ENCODE measurements around the gene UCK1. TPM values are rescaled to one million over a fixed set of nuclear protein-coding genes. Genes with fewer than 3 reads are reported as not detected.

The UCK1 gene
- total and polyA plus RNA-seq, 11 donors = 16.4 to 45.1 (median 24.9) TPM

DNA sequence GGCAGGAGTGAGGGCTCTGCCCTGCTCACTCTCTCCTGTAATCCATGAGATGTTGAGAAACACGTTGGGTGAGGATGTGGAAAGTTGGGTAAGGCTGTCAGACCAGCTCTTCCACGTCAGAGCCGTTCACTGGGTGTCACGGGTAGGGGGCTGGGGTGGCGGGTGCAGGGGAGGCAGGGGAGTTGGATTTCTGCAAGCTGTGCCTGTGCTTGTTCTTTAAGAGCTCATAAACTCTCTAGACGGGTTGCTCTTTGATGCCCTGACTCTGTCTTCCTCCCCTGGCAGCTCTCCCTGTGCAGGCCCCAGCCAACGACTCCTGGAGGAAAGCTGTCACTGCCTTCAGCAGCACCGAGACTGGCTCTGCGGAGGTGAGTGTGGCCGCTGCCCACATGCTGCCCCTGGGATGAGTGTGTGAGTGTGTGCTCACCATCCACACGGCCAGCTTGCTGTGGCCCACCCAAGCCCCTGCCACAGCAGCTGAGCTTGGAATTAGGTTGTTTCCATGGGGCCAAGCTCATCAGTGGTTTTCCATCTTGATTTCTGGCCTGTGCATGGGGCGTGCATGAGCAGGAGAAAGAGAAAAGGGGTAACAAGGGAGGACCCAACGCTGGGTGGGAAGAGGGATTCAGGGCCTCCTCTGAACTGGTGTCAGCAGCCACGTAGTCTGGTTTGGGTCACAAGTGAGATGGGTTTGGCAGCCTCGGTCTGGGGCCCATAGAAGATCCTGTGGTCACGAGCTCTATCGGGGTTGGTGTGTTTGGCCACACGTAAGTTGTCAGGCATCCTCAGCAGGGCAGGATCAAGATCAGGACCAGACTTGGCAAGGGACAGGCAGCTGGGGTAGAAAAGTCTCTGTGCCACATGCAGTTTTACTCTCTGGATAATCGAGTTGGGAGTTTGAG lies 49.4 kb downstream of the UCK1 start:
- ATAC-seq = peak; percentile 6 to 32 (median 20)
- H3K27me3 ChIP-seq = no peaks in the 10 kb centered on the region
- H3K36me3 ChIP-seq = peaks cover 5 to 100% (median 94%) of the 10 kb centered on the region in 9 donors
- intact Hi-C loops (cut with DNase I) = no loop called here
- no peak overlapping the region for H3K4me3 ChIP-seq
- peak in 1 of 5 donors; percentile 59 for DNase-seq
- WGBS, 4 donors = 63 to 71% (median 67%) methylated on average over 19 of the region's 19 CpGs
- TF ChIP-seq POLR2A (IDR thresholded peaks at IDR 0.05) = no peak
- TF ChIP-seq, protein P1, sequence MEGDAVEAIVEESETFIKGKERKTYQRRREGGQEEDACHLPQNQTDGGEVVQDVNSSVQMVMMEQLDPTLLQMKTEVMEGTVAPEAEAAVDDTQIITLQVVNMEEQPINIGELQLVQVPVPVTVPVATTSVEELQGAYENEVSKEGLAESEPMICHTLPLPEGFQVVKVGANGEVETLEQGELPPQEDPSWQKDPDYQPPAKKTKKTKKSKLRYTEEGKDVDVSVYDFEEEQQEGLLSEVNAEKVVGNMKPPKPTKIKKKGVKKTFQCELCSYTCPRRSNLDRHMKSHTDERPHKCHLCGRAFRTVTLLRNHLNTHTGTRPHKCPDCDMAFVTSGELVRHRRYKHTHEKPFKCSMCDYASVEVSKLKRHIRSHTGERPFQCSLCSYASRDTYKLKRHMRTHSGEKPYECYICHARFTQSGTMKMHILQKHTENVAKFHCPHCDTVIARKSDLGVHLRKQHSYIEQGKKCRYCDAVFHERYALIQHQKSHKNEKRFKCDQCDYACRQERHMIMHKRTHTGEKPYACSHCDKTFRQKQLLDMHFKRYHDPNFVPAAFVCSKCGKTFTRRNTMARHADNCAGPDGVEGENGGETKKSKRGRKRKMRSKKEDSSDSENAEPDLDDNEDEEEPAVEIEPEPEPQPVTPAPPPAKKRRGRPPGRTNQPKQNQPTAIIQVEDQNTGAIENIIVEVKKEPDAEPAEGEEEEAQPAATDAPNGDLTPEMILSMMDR (IDR thresholded peaks at IDR 0.05) = no peak
- H3K4me1 ChIP-seq = peaks cover 0 to 71% (median 34%) of the 10 kb centered on the region in 12 donors
- peak overlapping the region in 9 of 12 donors; percentile 75 to 92 (median 82) for H3K27ac ChIP-seq
- H3K9me3 ChIP-seq = no peaks in the 10 kb centered on the region

DNA sequence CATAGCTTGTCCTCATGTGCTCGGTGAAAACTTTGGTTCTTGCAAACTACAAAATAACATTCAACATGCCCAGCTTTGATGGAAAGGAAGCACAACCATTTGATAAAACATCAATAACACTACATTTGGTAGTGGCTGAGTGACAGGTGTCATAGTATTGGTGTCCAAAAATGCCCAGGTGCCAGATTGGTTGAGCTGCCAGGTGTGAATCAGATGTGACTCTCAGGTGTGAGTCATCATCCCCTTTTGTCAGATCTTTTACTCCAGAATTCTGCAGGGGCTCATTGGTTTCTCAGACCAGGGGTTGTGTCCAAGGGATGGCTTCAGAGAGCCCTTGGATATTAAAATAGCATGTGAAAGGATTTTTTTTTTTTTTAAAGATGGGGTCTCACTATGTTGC lies 50.8 kb downstream of the UCK1 start:
- Histone ChIP-seq H3K4me1 (peaks cover 0 to 69% (median 30%) of the 10 kb centered on the region in 12 donors), H3K4me3 (no peak overlapping the region), H3K9me3 (no peaks in the 10 kb centered on the region), H3K27me3 (no peaks in the 10 kb centered on the region), H3K36me3 (peaks cover 5 to 100% (median 94%) of the 10 kb centered on the region in 9 donors), H3K27ac (peak overlapping the region in 3 of 12 donors; percentile 78 to 92 (median 80))
- DNase-seq (no peak), ATAC-seq (no peak)
- WGBS, 4 donors = 95 to 100% (median 98%) methylated on average over 1 of the region's 1 CpG
- intact Hi-C loops (cut with DNase I) = no loop called here
- TF ChIP-seq, protein P1 (IDR thresholded peaks at IDR 0.05) = no peak
- TF ChIP-seq POLR2A (IDR thresholded peaks at IDR 0.05) = no peak

DNA sequence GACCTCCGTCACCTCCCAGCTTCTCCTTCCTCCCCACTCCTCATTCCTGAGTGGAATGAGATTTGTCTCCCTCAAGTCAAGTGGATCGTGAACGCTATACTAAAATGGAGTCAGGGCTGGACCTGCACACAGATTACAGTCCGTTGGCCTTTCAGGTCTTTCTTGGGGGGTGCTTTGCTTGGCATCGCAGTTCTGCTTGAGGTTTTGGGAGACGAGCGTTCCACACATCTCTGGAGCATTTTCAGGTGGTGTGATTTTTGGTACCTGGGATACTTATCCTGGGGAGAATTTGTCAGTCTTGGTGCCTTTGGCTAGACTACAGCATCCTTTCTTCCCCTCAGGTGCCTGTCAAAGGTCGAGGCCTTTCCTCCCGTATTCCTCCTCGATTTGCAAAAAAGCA lies 52.2 kb downstream of the UCK1 start:
- TF ChIP-seq, protein P1 (IDR thresholded peaks at IDR 0.05) = no peak
- no peak for TF ChIP-seq POLR2A (IDR thresholded peaks at IDR 0.05)
- Histone ChIP-seq H3K27ac (peak overlapping the region in 1 of 12 donors; percentile 72), H3K36me3 (peaks cover 3 to 100% (median 94%) of the 10 kb centered on the region in 9 donors), H3K9me3 (no peaks in the 10 kb centered on the region), H3K27me3 (no peaks in the 10 kb centered on the region), H3K4me3 (no peak overlapping the region), H3K4me1 (peaks cover 0 to 56% (median 23%) of the 10 kb centered on the region in 12 donors)
- intact Hi-C loops (cut with DNase I) = loop anchor here (2.0 to 10.0 kb wide), 9 partner anchors 74 to 132 kb away; partner anchors contain the start of gene PRRC2B (in 6 of the 10)
- WGBS, 4 donors = 86 to 89% (median 88%) methylated on average over 10 of the region's 10 CpGs
- ATAC-seq (no peak), DNase-seq (peak in 1 of 5 donors; percentile 7)

DNA sequence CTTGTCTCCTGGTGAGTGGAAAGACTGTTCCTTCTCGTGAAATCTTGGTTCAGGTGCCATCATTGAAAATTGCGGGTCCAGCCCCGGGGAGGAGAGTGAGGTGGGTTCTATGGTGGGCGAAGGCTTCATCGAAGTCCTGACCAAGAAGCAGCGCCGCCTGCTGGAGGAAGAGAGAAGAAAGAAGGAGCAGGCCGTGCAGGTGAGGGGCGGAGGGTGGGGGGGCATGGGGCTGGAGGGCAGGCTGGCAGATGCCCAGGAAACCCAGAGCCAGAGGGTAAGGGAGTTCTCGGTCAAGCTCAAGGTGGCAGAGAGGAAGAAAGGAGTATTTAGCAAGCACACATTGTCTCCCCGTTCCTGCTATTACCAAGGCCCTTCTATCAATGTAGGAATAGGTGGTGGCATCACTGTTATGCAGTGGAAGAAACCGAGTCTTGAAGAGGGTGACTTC lies 52.6 kb downstream of the UCK1 start:
- H3K27ac ChIP-seq = peak overlapping the region in 3 of 12 donors; percentile 3 to 72 (median 18)
- ATAC-seq = no peak
- WGBS, 4 donors = 43 to 51% (median 47%) methylated on average over 12 of the region's 12 CpGs
- peak in 2 of 5 donors; percentile 53 to 77 for DNase-seq
- TF ChIP-seq POLR2A (IDR thresholded peaks at IDR 0.05) = no peak
- TF ChIP-seq, protein P1 (IDR thresholded peaks at IDR 0.05) = peak; percentile 36 to 66 (median 57)
- H3K9me3 ChIP-seq = no peaks in the 10 kb centered on the region
- peaks cover 0 to 52% (median 20%) of the 10 kb centered on the region in 12 donors for H3K4me1 ChIP-seq
- H3K27me3 ChIP-seq = no peaks in the 10 kb centered on the region
- intact Hi-C loops (cut with DNase I) = loop anchor here (2.0 to 10.0 kb wide), 9 partner anchors 74 to 131 kb away; partner anchors contain the start of gene PRRC2B (in 6 of the 10)
- H3K36me3 ChIP-seq = peaks cover 0 to 100% (median 94%) of the 10 kb centered on the region in 9 donors
- H3K4me3 ChIP-seq = no peak overlapping the region
